H1 (cell line): ENCODE measurements around the gene DAPK3. TPM values are rescaled to one million over a fixed set of nuclear protein-coding genes. Genes with fewer than 3 reads are reported as not detected.
A peak's percentile ranks its signal among the peaks of the same experiment; 100 is the strongest.

Experiments
- ASH2L ChIP-seq: fragments of 200-600, 300-600 bp; sonication (generic); IDR thresholded peaks from one replicate; pipeline ENCODE4 v1.7.1; 2017; ENCODE audit warnings: low read length
- BCL11A ChIP-seq, 2 experiments: IDR thresholded peaks; one replicate each; pipeline ENCODE4 v1.6.1; 2011; ENCODE audit warnings: low read depth in 2 of 2, low read length in 2 of 2, mild to moderate bottlenecking in 2 of 2
- BRCA1 ChIP-seq: IDR thresholded peaks from 2 replicates; pipeline ENCODE4 v1.6.1; 2012; ENCODE audit warnings: low read depth, low read length, improper control_type of control experiment
- CBX8 ChIP-seq: fragments of 300-800, 300-1000 bp; sonication (generic); IDR thresholded peaks from 2 replicates; pipeline ENCODE4 v1.7.1; 2016; ENCODE audit warnings: low read depth, low read length, borderline replicate concordance
- CEBPB ChIP-seq: IDR thresholded peaks from 2 replicates; pipeline ENCODE4 v1.6.1; 2012; ENCODE audit warnings: low read depth, low read length
- CHD2 ChIP-seq: IDR thresholded peaks from 2 replicates; pipeline ENCODE4 v1.6.1; 2012; ENCODE audit warnings: low read length, improper control_type of control experiment
- CTBP2 ChIP-seq: IDR thresholded peaks from 2 replicates; pipeline ENCODE4 v1.7.0; 2011; ENCODE audit warnings: borderline replicate concordance, mild to moderate bottlenecking, moderate library complexity, mixed read lengths, low read length; ENCODE audit not compliant: insufficient read depth, insufficient read length
- FOSL1 ChIP-seq: IDR thresholded peaks from 2 replicates; pipeline ENCODE4 v1.6.1; 2011; ENCODE audit warnings: mild to moderate bottlenecking, low read depth, low read length, moderate library complexity; ENCODE audit not compliant: insufficient read depth
- GTF2F1 ChIP-seq: IDR thresholded peaks from 2 replicates; pipeline ENCODE4 v1.6.1; 2012; ENCODE audit warnings: low read depth, low read length, improper control_type of control experiment, borderline replicate concordance
- KDM1A ChIP-seq: fragments of 200-600, 300-600 bp; sonication (generic); IDR thresholded peaks from 2 replicates; pipeline ENCODE4 v1.7.1; 2016; ENCODE audit warnings: mild to moderate bottlenecking, low read length, borderline replicate concordance
- NANOG ChIP-seq: IDR thresholded peaks from 2 replicates; pipeline ENCODE4 v1.6.1; 2011; ENCODE audit warnings: low read length, low read depth, mild to moderate bottlenecking, inconsistent platforms; ENCODE audit not compliant: insufficient read depth, poor library complexity, severe bottlenecking
- NRF1 ChIP-seq: IDR thresholded peaks from 2 replicates; pipeline ENCODE4 v1.6.1; 2011; ENCODE audit warnings: mild to moderate bottlenecking, low read depth, low read length, improper control_type of control experiment
- POLR2AphosphoS5 ChIP-seq: IDR thresholded peaks from 2 replicates; pipeline ENCODE4 v1.6.1; 2011; ENCODE audit warnings: low read depth, low read length
- POU5F1 ChIP-seq: IDR thresholded peaks from 2 replicates; pipeline ENCODE4 v1.6.1; 2011; ENCODE audit warnings: low read depth, mild to moderate bottlenecking, low read length, moderate library complexity
- RBBP5 ChIP-seq: IDR thresholded peaks from 2 replicates; pipeline ENCODE4 v1.7.1; 2012; ENCODE audit warnings: low read depth, mild to moderate bottlenecking, inconsistent platforms, low read length, moderate library complexity, borderline replicate concordance
- RFX5 ChIP-seq: IDR thresholded peaks from 2 replicates; pipeline ENCODE4 v1.6.1; 2011; ENCODE audit warnings: low read depth, low read length, improper control_type of control experiment, borderline replicate concordance
- SUZ12 ChIP-seq: fragments of 200-600 bp; sonication (generic); IDR thresholded peaks from 2 replicates; pipeline ENCODE4 v1.6.1; 2012; ENCODE audit warnings: mild to moderate bottlenecking, inconsistent platforms, low read length, moderate library complexity, mixed read lengths
- TAF7 ChIP-seq: optimal IDR thresholded peaks from 2 replicates; pipeline ENCODE3; 2011; ENCODE audit warnings: low read depth, mild to moderate bottlenecking, inconsistent platforms, low read length, moderate library complexity, borderline replicate concordance
- YY1 ChIP-seq: IDR thresholded peaks from 2 replicates; pipeline ENCODE4 v1.6.1; 2011; ENCODE audit warnings: low read depth, mild to moderate bottlenecking, low read length
- ZNF274 ChIP-seq: IDR thresholded peaks from 2 replicates; pipeline ENCODE4 v1.7.0; 2012; ENCODE audit warnings: low read length, borderline replicate concordance; ENCODE audit errors: extremely low read depth
- polyA plus RNA-seq, 7 experiments: library from polyadenylated mRNA; depleted of rRNA in 3 of 7; stranded (reverse) in 5 of 7; unstranded in 2 of 7; fragments of >200 nt in 5 of 7; fragments of 200-250 nt in 2 of 7; gene quantifications; 1 replicate in 5 of 7; 2 replicates in 1 of 7; 4 replicates in 1 of 7; pipeline versions ENCODE4 v1.2.1 to v1.2.3, GENCODE V29; 2011 to 2013; ENCODE audit warnings: missing spikeins in 2 of 7, mixed read lengths in 2 of 7
- total RNA-seq: library from RNA; stranded (reverse); fragmentation: NEBNext Ultra II Directional; extraction: Animal tissue kit (Norgen Biotek cat#: 25700); gene quantifications from 2 replicates; pipeline ENCODE4 v1.2.1, GENCODE V29; 2021
- TF ChIP-seq, protein P1 (sequence below): IDR thresholded peaks from 2 replicates; pipeline ENCODE4 v1.6.1; 2012; ENCODE audit warnings: inconsistent platforms
- TF ChIP-seq, protein P2 (sequence below): IDR thresholded peaks from 2 replicates; pipeline ENCODE4 v1.6.1; 2012; ENCODE audit warnings: low read length, inconsistent platforms

The DAPK3 gene
- total and polyA plus RNA-seq, 2 of the 8 experiments (the other 6 are each of a cell fraction or from before 2014, with no cell fraction given), result 53.2 to 78.1 TPM

DNA sequence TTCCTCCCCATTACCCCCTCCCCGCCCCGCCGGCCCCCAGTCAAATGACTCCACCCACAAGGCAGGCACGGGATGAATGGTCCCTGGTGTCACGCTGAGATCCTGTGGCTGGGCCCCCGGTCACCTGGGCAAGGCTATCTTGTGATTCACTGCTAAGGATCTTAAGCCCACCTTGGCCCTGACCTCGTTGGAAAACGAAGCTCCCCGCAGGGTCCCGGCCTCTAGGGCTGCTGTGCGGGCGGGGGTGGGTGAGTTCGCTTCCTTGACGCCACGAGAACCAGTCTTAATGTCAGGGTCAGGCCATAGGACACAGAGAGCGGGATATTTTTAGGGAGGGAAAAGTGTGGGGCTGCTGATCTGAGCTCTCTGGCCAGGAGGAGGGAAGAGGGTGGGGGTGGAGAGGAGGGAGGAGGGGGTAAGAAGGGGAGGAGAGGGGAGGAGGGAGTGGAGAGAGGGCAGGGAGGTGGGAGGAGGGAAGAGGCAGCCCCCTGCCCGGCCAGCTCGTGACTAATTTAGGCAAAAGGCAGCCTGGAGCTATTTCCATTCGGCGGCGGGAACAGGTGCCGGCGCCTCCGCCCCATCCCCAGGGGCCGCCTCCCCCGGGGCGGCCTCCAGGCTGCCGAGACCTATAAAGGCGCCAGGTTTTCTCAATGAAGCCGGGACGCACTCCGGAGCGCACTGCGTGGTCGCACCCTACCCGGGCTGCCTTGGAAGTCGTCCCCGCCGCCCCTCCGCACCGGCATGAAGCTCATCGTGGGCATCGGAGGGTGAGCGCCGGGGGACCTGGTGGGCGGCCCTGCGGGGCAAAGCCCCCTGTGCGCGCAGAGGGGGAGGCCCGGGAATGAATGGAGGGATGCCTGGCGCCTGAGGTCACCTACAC, 37.7 kb downstream of the DAPK3 start, which contains the start of gene NMRK2 (continued):
- TF ChIP-seq BCL11A (IDR thresholded peaks at IDR 0.05; ENCODE audit: low read depth in 2 of 2, low read length in 2 of 2) (no peak), ASH2L (peak; percentile 82), KDM1A (no peak), POLR2AphosphoS5 (peak; percentile 38; the same call in 1 of the 2 replicates), NANOG (no peak), POU5F1 (no peak), RFX5 (no peak), CHD2 (no peak), ZNF274 (no peak), FOSL1 (no peak), TAF7 (peak; percentile 64), CEBPB (no peak), BRCA1 (no peak), NRF1 (no peak), RBBP5 (peak; percentile 61; the same call in 1 of the 2 replicates), YY1 (no peak; the same call in 1 of the 2 replicates), CTBP2 (no peak), SUZ12 (no peak), GTF2F1 (no peak), CBX8 (no peak)
- TF ChIP-seq, protein P1, sequence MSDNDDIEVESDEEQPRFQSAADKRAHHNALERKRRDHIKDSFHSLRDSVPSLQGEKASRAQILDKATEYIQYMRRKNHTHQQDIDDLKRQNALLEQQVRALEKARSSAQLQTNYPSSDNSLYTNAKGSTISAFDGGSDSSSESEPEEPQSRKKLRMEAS, result peak; percentile 20
- TF ChIP-seq, protein P2, sequence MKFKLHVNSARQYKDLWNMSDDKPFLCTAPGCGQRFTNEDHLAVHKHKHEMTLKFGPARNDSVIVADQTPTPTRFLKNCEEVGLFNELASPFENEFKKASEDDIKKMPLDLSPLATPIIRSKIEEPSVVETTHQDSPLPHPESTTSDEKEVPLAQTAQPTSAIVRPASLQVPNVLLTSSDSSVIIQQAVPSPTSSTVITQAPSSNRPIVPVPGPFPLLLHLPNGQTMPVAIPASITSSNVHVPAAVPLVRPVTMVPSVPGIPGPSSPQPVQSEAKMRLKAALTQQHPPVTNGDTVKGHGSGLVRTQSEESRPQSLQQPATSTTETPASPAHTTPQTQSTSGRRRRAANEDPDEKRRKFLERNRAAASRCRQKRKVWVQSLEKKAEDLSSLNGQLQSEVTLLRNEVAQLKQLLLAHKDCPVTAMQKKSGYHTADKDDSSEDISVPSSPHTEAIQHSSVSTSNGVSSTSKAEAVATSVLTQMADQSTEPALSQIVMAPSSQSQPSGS, result no peak
